Measurements from ENCODE around the gene PTK7. TPM values are rescaled to one million over a fixed set of nuclear protein-coding genes. Genes with fewer than 3 reads are reported as not detected.

The PTK7 gene
- total RNA-seq, 1 donor: 190 TPM

- Histone ChIP-seq H3K36me3 (ENCODE audit: insufficient read depth, low read length) (peaks cover 45% of the 10 kb centered on the region), H3K27ac (ENCODE audit: low read depth, low read length) (peak overlapping the region; percentile 92), H3K4me1 (ENCODE audit: insufficient read depth, low read length) (peaks cover 36% of the 10 kb centered on the region), H3K79me2 (ENCODE audit: insufficient read depth, low read length) (peaks cover 58% of the 10 kb centered on the region), H3K27me3 (ENCODE audit: insufficient read depth, low read length) (no peaks in the 10 kb centered on the region), H4K20me1 (ENCODE audit: insufficient read depth, low read length) (peaks cover 33% of the 10 kb centered on the region), H3K4me2 (ENCODE audit: insufficient read depth, low read length) (no peak overlapping the region), H3K9me3 (ENCODE audit: low read depth, low read length) (no peaks in the 10 kb centered on the region), H3K4me3 (ENCODE audit: insufficient read depth, low read length) (no peak overlapping the region), H2AFZ (ENCODE audit: low read length) (no peak overlapping the region)
- TF ChIP-seq, protein P1, sequence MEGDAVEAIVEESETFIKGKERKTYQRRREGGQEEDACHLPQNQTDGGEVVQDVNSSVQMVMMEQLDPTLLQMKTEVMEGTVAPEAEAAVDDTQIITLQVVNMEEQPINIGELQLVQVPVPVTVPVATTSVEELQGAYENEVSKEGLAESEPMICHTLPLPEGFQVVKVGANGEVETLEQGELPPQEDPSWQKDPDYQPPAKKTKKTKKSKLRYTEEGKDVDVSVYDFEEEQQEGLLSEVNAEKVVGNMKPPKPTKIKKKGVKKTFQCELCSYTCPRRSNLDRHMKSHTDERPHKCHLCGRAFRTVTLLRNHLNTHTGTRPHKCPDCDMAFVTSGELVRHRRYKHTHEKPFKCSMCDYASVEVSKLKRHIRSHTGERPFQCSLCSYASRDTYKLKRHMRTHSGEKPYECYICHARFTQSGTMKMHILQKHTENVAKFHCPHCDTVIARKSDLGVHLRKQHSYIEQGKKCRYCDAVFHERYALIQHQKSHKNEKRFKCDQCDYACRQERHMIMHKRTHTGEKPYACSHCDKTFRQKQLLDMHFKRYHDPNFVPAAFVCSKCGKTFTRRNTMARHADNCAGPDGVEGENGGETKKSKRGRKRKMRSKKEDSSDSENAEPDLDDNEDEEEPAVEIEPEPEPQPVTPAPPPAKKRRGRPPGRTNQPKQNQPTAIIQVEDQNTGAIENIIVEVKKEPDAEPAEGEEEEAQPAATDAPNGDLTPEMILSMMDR (IDR thresholded peaks at IDR 0.05; ENCODE audit: extremely low read depth, low read depth, low read length): no peak
- no peak for DNase-seq (ENCODE audit: insufficient read length, low spot score, missing footprints)
Observed at GRCh38 chr6:43176423-43176786, 100.3 kb downstream of the PTK7 start.

DNA sequence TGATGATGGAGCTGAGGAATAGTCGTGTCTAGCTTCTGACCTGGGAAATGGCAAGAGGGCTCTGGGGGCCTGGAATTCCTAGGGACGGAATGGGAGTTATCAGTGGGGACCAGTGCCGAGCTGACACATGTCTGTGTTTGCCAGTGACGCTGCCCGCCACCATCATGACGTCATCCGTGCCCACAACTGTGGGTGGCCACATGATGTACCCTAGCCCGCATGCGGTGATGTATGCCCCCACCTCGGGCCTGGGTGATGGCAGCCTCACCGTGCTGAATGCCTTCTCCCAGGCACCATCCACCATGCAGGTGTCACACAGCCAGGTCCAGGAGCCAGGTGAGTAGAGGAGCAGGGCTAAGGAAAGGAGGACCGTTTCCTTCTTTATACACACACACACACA is 102.0 kb downstream of the PTK7 start:
- H2AFZ ChIP-seq (ENCODE audit: low read length): no peak overlapping the region
- no peaks in the 10 kb centered on the region for H3K27me3 ChIP-seq (ENCODE audit: insufficient read depth, low read length)
- no peaks in the 10 kb centered on the region for H3K9me3 ChIP-seq (ENCODE audit: low read depth, low read length)
- H3K4me1 ChIP-seq (ENCODE audit: insufficient read depth, low read length): peaks cover 44% of the 10 kb centered on the region
- peaks cover 23% of the 10 kb centered on the region for H4K20me1 ChIP-seq (ENCODE audit: insufficient read depth, low read length)
- TF ChIP-seq, protein P1 (IDR thresholded peaks at IDR 0.05; ENCODE audit: extremely low read depth, low read depth, low read length): no peak
- H3K4me2 ChIP-seq (ENCODE audit: insufficient read depth, low read length): no peak overlapping the region
- H3K79me2 ChIP-seq (ENCODE audit: insufficient read depth, low read length): peaks cover 51% of the 10 kb centered on the region
- DNase-seq (ENCODE audit: insufficient read length, low spot score, missing footprints): no peak
- H3K36me3 ChIP-seq (ENCODE audit: insufficient read depth, low read length): peaks cover 46% of the 10 kb centered on the region
- no peak overlapping the region for H3K27ac ChIP-seq (ENCODE audit: low read depth, low read length)
- no peak overlapping the region for H3K4me3 ChIP-seq (ENCODE audit: insufficient read depth, low read length)

GRCh38 chr6:43178951-43179830 is 103.1 kb downstream of the PTK7 start:
- peaks cover 18% of the 10 kb centered on the region for H4K20me1 ChIP-seq (ENCODE audit: insufficient read depth, low read length)
- peaks cover 37% of the 10 kb centered on the region for H3K4me1 ChIP-seq (ENCODE audit: insufficient read depth, low read length)
- H2AFZ ChIP-seq (ENCODE audit: low read length): no peak overlapping the region
- no peaks in the 10 kb centered on the region for H3K27me3 ChIP-seq (ENCODE audit: insufficient read depth, low read length)
- peaks cover 46% of the 10 kb centered on the region for H3K36me3 ChIP-seq (ENCODE audit: insufficient read depth, low read length)
- no peaks in the 10 kb centered on the region for H3K9me3 ChIP-seq (ENCODE audit: low read depth, low read length)
- TF ChIP-seq, protein P1 (IDR thresholded peaks at IDR 0.05; ENCODE audit: extremely low read depth, low read depth, low read length): no peak
- H3K27ac ChIP-seq (ENCODE audit: low read depth, low read length): no peak overlapping the region
- DNase-seq (ENCODE audit: insufficient read length, low spot score, missing footprints): no peak
- H3K79me2 ChIP-seq (ENCODE audit: insufficient read depth, low read length): peaks cover 46% of the 10 kb centered on the region
- H3K4me2 ChIP-seq (ENCODE audit: insufficient read depth, low read length): no peak overlapping the region
- H3K4me3 ChIP-seq (ENCODE audit: insufficient read depth, low read length): no peak overlapping the region

- Histone ChIP-seq H3K4me1 (ENCODE audit: insufficient read depth, low read length) (peaks cover 32% of the 10 kb centered on the region), H3K79me2 (ENCODE audit: insufficient read depth, low read length) (peaks cover 50% of the 10 kb centered on the region), H3K36me3 (ENCODE audit: insufficient read depth, low read length) (peaks cover 51% of the 10 kb centered on the region), H3K4me2 (ENCODE audit: insufficient read depth, low read length) (no peak overlapping the region), H3K4me3 (ENCODE audit: insufficient read depth, low read length) (no peak overlapping the region), H3K27me3 (ENCODE audit: insufficient read depth, low read length) (no peaks in the 10 kb centered on the region), H4K20me1 (ENCODE audit: insufficient read depth, low read length) (peaks cover 16% of the 10 kb centered on the region), H2AFZ (ENCODE audit: low read length) (no peak overlapping the region), H3K9me3 (ENCODE audit: low read depth, low read length) (no peaks in the 10 kb centered on the region), H3K27ac (ENCODE audit: low read depth, low read length) (no peak overlapping the region)
- no peak for DNase-seq (ENCODE audit: insufficient read length, low spot score, missing footprints)
- TF ChIP-seq, protein P1 (IDR thresholded peaks at IDR 0.05; ENCODE audit: extremely low read depth, low read depth, low read length): no peak
Observed at GRCh38 chr6:43180058-43180457, 103.9 kb downstream of the PTK7 start.

Measured in osteoblast (primary cell).